Measurements from ENCODE around the gene TMEM9. TPM values are rescaled to one million over a fixed set of nuclear protein-coding genes. Genes with fewer than 3 reads are reported as not detected.
A peak's percentile ranks its signal among the peaks of the same experiment; 100 is the strongest.

TMEM9 gene
- total and polyA plus RNA-seq, 9 of the 15 experiments (the other 6 are each of a cell fraction or from before 2014, with no cell fraction given), result 30.4 to 107 (median 67.6) TPM

- 0 out of 4 replicates have a peak, but pooled peaks of 1 of the 2 experiments have one; percentile 6 for TF ChIP-seq RAD21 (CRISPR knock-in tag; conservative IDR thresholded peaks at IDR 0.05 in 1 of 2, IDR thresholded peaks at IDR 0.05 in 1 of 2)
- TF ChIP-seq CREB3L1 (IDR thresholded peaks at IDR 0.05; ENCODE audit: borderline replicate concordance, low read depth), result peak; percentile 72
- peak; percentile 56 for TF ChIP-seq EP300 (IDR thresholded peaks at IDR 0.05; ENCODE audit: low read length)
- TF ChIP-seq EP400 (IDR thresholded peaks at IDR 0.05), result peak; percentile 93
- TF ChIP-seq, protein P1, sequence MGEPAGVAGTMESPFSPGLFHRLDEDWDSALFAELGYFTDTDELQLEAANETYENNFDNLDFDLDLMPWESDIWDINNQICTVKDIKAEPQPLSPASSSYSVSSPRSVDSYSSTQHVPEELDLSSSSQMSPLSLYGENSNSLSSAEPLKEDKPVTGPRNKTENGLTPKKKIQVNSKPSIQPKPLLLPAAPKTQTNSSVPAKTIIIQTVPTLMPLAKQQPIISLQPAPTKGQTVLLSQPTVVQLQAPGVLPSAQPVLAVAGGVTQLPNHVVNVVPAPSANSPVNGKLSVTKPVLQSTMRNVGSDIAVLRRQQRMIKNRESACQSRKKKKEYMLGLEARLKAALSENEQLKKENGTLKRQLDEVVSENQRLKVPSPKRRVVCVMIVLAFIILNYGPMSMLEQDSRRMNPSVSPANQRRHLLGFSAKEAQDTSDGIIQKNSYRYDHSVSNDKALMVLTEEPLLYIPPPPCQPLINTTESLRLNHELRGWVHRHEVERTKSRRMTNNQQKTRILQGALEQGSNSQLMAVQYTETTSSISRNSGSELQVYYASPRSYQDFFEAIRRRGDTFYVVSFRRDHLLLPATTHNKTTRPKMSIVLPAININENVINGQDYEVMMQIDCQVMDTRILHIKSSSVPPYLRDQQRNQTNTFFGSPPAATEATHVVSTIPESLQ (CRISPR knock-in tag; IDR thresholded peaks at IDR 0.05), result 0 out of 2 replicates have a peak, but pooled peaks have one; percentile 49
- TF ChIP-seq ZNF586 (CRISPR knock-in tag; conservative IDR thresholded peaks at IDR 0.05), result no peak
- TF ChIP-seq MYC (IDR thresholded peaks at IDR 0.05; ENCODE audit: low read depth, low read length), result peak; percentile 95
- TF ChIP-seq MYC (CRISPR knock-in tag; IDR thresholded peaks at IDR 0.05; ENCODE audit: borderline replicate concordance, low read depth), result no peak
- peak; percentile 51 for TF ChIP-seq TAF1 (IDR thresholded peaks at IDR 0.05; ENCODE audit: control insufficient read depth, extremely low read depth, insufficient read depth, low read length, severe bottlenecking)
- TF ChIP-seq POLR2A (conservative IDR thresholded peaks at IDR 0.05), result peak; percentile 68; the same call in 1 of the 2 replicates
- no peak for TF ChIP-seq STAT5B (CRISPR knock-in tag; IDR thresholded peaks at IDR 0.05)
- TF ChIP-seq RBM15 (IDR thresholded peaks at IDR 0.05; ENCODE audit: insufficient read depth, low read length), result no peak
- peak; percentile 84 for TF ChIP-seq NBN (IDR thresholded peaks at IDR 0.05; ENCODE audit: low read depth)
- TF ChIP-seq ETV1 (tag; conservative IDR thresholded peaks at IDR 0.05; ENCODE audit: low read depth), result peak; percentile 31; the same call in 1 of the 2 replicates
- TF ChIP-seq, protein P2, sequence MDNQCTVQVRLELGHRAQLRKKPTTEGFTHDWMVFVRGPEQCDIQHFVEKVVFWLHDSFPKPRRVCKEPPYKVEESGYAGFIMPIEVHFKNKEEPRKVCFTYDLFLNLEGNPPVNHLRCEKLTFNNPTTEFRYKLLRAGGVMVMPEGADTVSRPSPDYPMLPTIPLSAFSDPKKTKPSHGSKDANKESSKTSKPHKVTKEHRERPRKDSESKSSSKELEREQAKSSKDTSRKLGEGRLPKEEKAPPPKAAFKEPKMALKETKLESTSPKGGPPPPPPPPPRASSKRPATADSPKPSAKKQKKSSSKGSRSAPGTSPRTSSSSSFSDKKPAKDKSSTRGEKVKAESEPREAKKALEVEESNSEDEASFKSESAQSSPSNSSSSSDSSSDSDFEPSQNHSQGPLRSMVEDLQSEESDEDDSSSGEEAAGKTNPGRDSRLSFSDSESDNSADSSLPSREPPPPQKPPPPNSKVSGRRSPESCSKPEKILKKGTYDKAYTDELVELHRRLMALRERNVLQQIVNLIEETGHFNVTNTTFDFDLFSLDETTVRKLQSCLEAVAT (IDR thresholded peaks at IDR 0.05), result peak in 1 of 2 experiments; percentile 62; a peak in 2 of 4 replicates
- no peak for TF ChIP-seq MAX (CRISPR knock-in tag; IDR thresholded peaks at IDR 0.05)
- peak; percentile 62; the same call in 1 of the 2 replicates for TF ChIP-seq ZNF311 (CRISPR knock-in tag; IDR thresholded peaks at IDR 0.05)
- TF ChIP-seq RCOR1 (IDR thresholded peaks at IDR 0.05; ENCODE audit: borderline replicate concordance in 1 of 2, low read depth in 2 of 2, low read length in 2 of 2), result peak in 1 of 2 experiments; percentile 97; a peak in 3 of 4 replicates
- TF ChIP-seq RUNX1 (IDR thresholded peaks at IDR 0.05; ENCODE audit: low read depth), result no peak
- peak; percentile 62 for TF ChIP-seq TCF3 (CRISPR knock-in tag; IDR thresholded peaks at IDR 0.05)
- peak; percentile 74 for TF ChIP-seq SMAD1 (IDR thresholded peaks at IDR 0.05; ENCODE audit: low read depth, low read length, partially characterized antibody)
- peak; percentile 41; the same call in 1 of the 2 replicates for TF ChIP-seq MTA3 (IDR thresholded peaks at IDR 0.05; ENCODE audit: borderline replicate concordance)
- TF ChIP-seq TRIM24 (IDR thresholded peaks at IDR 0.05), result peak in 1 of 2 experiments; percentile 68; a peak in 1 of 4 replicates
- TF ChIP-seq SREBF1 (IDR thresholded peaks at IDR 0.05; ENCODE audit: borderline replicate concordance, low read depth, low read length), result no peak
Measured at GRCh38 chr1:201170533-201171062, 16.3 kb upstream of the TMEM9 start (continued).

All from K562 (cell line).